ENCODE results near the gene RFNG. TPM values are rescaled to one million over a fixed set of nuclear protein-coding genes. Genes with fewer than 3 reads are reported as not detected.

Gene RFNG
- total and polyA plus RNA-seq, 2 of the 13 experiments (the other 11 are each of a cell fraction or from before 2014, with no cell fraction given): 61.4 to 64.0 TPM

- TF ChIP-seq, protein P1, sequence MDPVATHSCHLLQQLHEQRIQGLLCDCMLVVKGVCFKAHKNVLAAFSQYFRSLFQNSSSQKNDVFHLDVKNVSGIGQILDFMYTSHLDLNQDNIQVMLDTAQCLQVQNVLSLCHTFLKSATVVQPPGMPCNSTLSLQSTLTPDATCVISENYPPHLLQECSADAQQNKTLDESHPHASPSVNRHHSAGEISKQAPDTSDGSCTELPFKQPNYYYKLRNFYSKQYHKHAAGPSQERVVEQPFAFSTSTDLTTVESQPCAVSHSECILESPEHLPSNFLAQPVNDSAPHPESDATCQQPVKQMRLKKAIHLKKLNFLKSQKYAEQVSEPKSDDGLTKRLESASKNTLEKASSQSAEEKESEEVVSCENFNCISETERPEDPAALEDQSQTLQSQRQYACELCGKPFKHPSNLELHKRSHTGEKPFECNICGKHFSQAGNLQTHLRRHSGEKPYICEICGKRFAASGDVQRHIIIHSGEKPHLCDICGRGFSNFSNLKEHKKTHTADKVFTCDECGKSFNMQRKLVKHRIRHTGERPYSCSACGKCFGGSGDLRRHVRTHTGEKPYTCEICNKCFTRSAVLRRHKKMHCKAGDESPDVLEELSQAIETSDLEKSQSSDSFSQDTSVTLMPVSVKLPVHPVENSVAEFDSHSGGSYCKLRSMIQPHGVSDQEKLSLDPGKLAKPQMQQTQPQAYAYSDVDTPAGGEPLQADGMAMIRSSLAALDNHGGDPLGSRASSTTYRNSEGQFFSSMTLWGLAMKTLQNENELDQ (CRISPR knock-in tag; IDR thresholded peaks at IDR 0.05; ENCODE audit: borderline replicate concordance): no peak
- TF ChIP-seq ATRX (CRISPR knock-in tag; IDR thresholded peaks at IDR 0.05; ENCODE audit: borderline replicate concordance): no peak
- no peak for TF ChIP-seq ZNF598 (CRISPR knock-in tag; IDR thresholded peaks at IDR 0.05; ENCODE audit: borderline replicate concordance)
- 0 out of 2 replicates have a peak, but pooled peaks have one; percentile 33 for TF ChIP-seq ZBTB7A (CRISPR knock-in tag; IDR thresholded peaks at IDR 0.05)
Observed at GRCh38 chr17:82042649-82043048, 9.0 kb downstream of the RFNG start (continued).

- Histone ChIP-seq H3K9me3 (ENCODE audit: low read length) (no peaks in the 10 kb centered on the region), H3K4me3 (replicated peaks in 1 of 3; ENCODE audit: insufficient read depth in 1 of 3, low read depth in 2 of 3, low read length in 3 of 3) (no peak overlapping the region), H2AFZ (ENCODE audit: low read length) (no peak overlapping the region), H3K36me3 (replicated peaks in 1 of 2; ENCODE audit: control insufficient read depth in 1 of 2, insufficient read depth in 2 of 2, low read length in 2 of 2) (peaks cover 0 to 2% of the 10 kb centered on the region in 2 experiments; a peak in 2 of 5 replicates), H4K20me1 (ENCODE audit: insufficient read depth, low read length) (peaks cover 8% of the 10 kb centered on the region), H3K4me1 (ENCODE audit: insufficient read depth, low read length) (peaks cover 63% of the 10 kb centered on the region), H3K79me2 (ENCODE audit: insufficient read depth, low read length) (peaks cover 7% of the 10 kb centered on the region), H3K27ac (ENCODE audit: extremely low read length, insufficient read depth, low read length) (no peak overlapping the region), H3K4me2 (ENCODE audit: low read depth, low read length) (no peak overlapping the region), H3K9ac (ENCODE audit: insufficient read depth, low read depth, low read length) (no peak overlapping the region), H3K27me3 (ENCODE audit: control insufficient read depth in 1 of 2, insufficient read depth in 2 of 2, low read length in 2 of 2) (no peaks in the 10 kb centered on the region)
- BruUV-seq (replicated peaks): no TSS peak
- DNase-seq (ENCODE audit: low spot score) (no peak), ATAC-seq (no peak), FAIRE-seq (no peak)
- in situ Hi-C loops (cut with HindIII; ENCODE audit: extremely low pct_ligation_motif_present, low pct_unique_long_range_greater_than_20kb): no loop called here
- CTCF ChIA-PET (ENCODE audit: low intra/inter-chr PET ratio, low total read pairs): no interaction called here
- WGBS (ENCODE audit: low lambda C conversion rate): 65% methylated on average over 17 of the region's 17 CpGs
- POLR2A ChIA-PET: interaction anchor here (1.0 kb wide), 1 partner anchor 9 kb away, joined by 3 read pairs; no protein-coding TSS in a partner anchor
- intact Hi-C loops (cut with micrococcal nuclease; ENCODE audit: unreplicated experiment): no loop called here
- TF ChIP-seq NR2F1 (CRISPR knock-in tag; IDR thresholded peaks at IDR 0.05): peak in 1 of 2 experiments; percentile 35; a peak in 1 of 4 replicates
- peak; percentile 72 for TF ChIP-seq ZBTB38 (CRISPR knock-in tag; IDR thresholded peaks at IDR 0.05)
- no peak for TF ChIP-seq ZNF570 (CRISPR knock-in tag; IDR thresholded peaks at IDR 0.05; ENCODE audit: borderline replicate concordance)
- peak; percentile 21; the same call in 1 of the 2 replicates for TF ChIP-seq TCF7 (IDR thresholded peaks at IDR 0.05; ENCODE audit: low read depth)
- no peak; the same call in 1 of the 2 replicates for TF ChIP-seq NR2F6 (IDR thresholded peaks at IDR 0.05)
- TF ChIP-seq NR2F6 (CRISPR knock-in tag; IDR thresholded peaks at IDR 0.05): peak; percentile 51
- TF ChIP-seq PRPF4 (IDR thresholded peaks at IDR 0.05; ENCODE audit: low read depth, low read length, poor library complexity, severe bottlenecking): peak; percentile 93
- TF ChIP-seq HNF4A (CRISPR knock-in tag; IDR thresholded peaks at IDR 0.05): peak; percentile 41; the same call in 1 of the 2 replicates
- TF ChIP-seq, protein P2, sequence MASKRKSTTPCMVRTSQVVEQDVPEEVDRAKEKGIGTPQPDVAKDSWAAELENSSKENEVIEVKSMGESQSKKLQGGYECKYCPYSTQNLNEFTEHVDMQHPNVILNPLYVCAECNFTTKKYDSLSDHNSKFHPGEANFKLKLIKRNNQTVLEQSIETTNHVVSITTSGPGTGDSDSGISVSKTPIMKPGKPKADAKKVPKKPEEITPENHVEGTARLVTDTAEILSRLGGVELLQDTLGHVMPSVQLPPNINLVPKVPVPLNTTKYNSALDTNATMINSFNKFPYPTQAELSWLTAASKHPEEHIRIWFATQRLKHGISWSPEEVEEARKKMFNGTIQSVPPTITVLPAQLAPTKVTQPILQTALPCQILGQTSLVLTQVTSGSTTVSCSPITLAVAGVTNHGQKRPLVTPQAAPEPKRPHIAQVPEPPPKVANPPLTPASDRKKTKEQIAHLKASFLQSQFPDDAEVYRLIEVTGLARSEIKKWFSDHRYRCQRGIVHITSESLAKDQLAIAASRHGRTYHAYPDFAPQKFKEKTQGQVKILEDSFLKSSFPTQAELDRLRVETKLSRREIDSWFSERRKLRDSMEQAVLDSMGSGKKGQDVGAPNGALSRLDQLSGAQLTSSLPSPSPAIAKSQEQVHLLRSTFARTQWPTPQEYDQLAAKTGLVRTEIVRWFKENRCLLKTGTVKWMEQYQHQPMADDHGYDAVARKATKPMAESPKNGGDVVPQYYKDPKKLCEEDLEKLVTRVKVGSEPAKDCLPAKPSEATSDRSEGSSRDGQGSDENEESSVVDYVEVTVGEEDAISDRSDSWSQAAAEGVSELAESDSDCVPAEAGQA (IDR thresholded peaks at IDR 0.05; ENCODE audit: low read depth): 0 out of 2 replicates have a peak, but pooled peaks have one; percentile 29
- TF ChIP-seq, protein P2 (CRISPR knock-in tag; IDR thresholded peaks at IDR 0.05; ENCODE audit: borderline replicate concordance): no peak
Observed at GRCh38 chr17:82041144-82041814, 10.3 kb downstream of the RFNG start.
